ENCODE measurements around the gene ANK3. TPM values are rescaled to one million over a fixed set of nuclear protein-coding genes. Genes with fewer than 3 reads are reported as not detected.

The ANK3 gene
- total RNA-seq, 3 donors from 2014 or later: 10.2 to 93.2 (median 57.4) TPM

- H3K36me3 ChIP-seq: no peaks in the 10 kb centered on the region
- TF ChIP-seq CTCF (IDR thresholded peaks at IDR 0.05) (no peak), POLR2AphosphoS5 (IDR thresholded peaks at IDR 0.05) (no peak), POLR2A (IDR thresholded peaks at IDR 0.05) (no peak)
- no peak for DNase-seq (ENCODE audit: low spot score in 2 of 2)
- intact Hi-C loops (cut with DNase I; ENCODE audit: low total_unique reads): no loop called here
- no peaks in the 10 kb centered on the region for H3K27me3 ChIP-seq
- no peaks in the 10 kb centered on the region for H3K9me3 ChIP-seq
- H3K4me3 ChIP-seq: no peak overlapping the region
- no peaks in the 10 kb centered on the region for H3K4me1 ChIP-seq
- no peak overlapping the region for H3K27ac ChIP-seq
Measured at GRCh38 chr10:60388116-60388625, 1.5 kb downstream of the ANK3 start.

GRCh38 chr10:60387531-60387930 lies 2.1 kb downstream of the ANK3 start:
- intact Hi-C loops (cut with DNase I; ENCODE audit: low total_unique reads): no loop called here
- Histone ChIP-seq H3K9me3 (no peaks in the 10 kb centered on the region), H3K4me1 (no peaks in the 10 kb centered on the region), H3K27ac (no peak overlapping the region), H3K4me3 (no peak overlapping the region), H3K27me3 (no peaks in the 10 kb centered on the region), H3K36me3 (no peaks in the 10 kb centered on the region)
- DNase-seq (ENCODE audit: low spot score in 2 of 2): no peak
- TF ChIP-seq POLR2AphosphoS5 (IDR thresholded peaks at IDR 0.05): no peak
- TF ChIP-seq CTCF (IDR thresholded peaks at IDR 0.05): no peak
- no peak for TF ChIP-seq POLR2A (IDR thresholded peaks at IDR 0.05)

GRCh38 chr10:60385399-60385738 lies 4.3 kb downstream of the ANK3 start:
- Histone ChIP-seq H3K27me3 (no peaks in the 10 kb centered on the region), H3K9me3 (no peaks in the 10 kb centered on the region), H3K4me1 (no peaks in the 10 kb centered on the region), H3K4me3 (no peak overlapping the region), H3K27ac (no peak overlapping the region), H3K36me3 (no peaks in the 10 kb centered on the region)
- TF ChIP-seq POLR2AphosphoS5 (IDR thresholded peaks at IDR 0.05) (no peak), CTCF (IDR thresholded peaks at IDR 0.05) (no peak), POLR2A (IDR thresholded peaks at IDR 0.05) (no peak)
- no peak for DNase-seq (ENCODE audit: low spot score in 2 of 2)
- intact Hi-C loops (cut with DNase I; ENCODE audit: low total_unique reads): no loop called here

GRCh38 chr10:60384708-60385398 lies 4.8 kb downstream of the ANK3 start:
- TF ChIP-seq POLR2A (IDR thresholded peaks at IDR 0.05) (no peak), CTCF (IDR thresholded peaks at IDR 0.05) (no peak), POLR2AphosphoS5 (IDR thresholded peaks at IDR 0.05) (no peak)
- intact Hi-C loops (cut with DNase I; ENCODE audit: low total_unique reads): no loop called here

GRCh38 chr10:60384011-60384410 lies 5.7 kb downstream of the ANK3 start:
- H3K4me1 ChIP-seq: no peaks in the 10 kb centered on the region

More at GRCh38 chr10:60384708-60385398, 4.8 kb downstream of the ANK3 start:
- Histone ChIP-seq H3K4me1 (no peaks in the 10 kb centered on the region), H3K36me3 (no peaks in the 10 kb centered on the region), H3K27me3 (no peaks in the 10 kb centered on the region), H3K27ac (no peak overlapping the region), H3K4me3 (no peak overlapping the region), H3K9me3 (no peaks in the 10 kb centered on the region)
- DNase-seq (ENCODE audit: low spot score in 2 of 2): peak in 1 of 2 donors; percentile 41

More at GRCh38 chr10:60384011-60384410, 5.7 kb downstream of the ANK3 start:
- TF ChIP-seq POLR2A (IDR thresholded peaks at IDR 0.05): no peak
- no peak for TF ChIP-seq POLR2AphosphoS5 (IDR thresholded peaks at IDR 0.05)
- TF ChIP-seq CTCF (IDR thresholded peaks at IDR 0.05): no peak
- no peaks in the 10 kb centered on the region for H3K36me3 ChIP-seq
- no peak overlapping the region for H3K27ac ChIP-seq
- no peak for DNase-seq (ENCODE audit: low spot score in 2 of 2)
- no peaks in the 10 kb centered on the region for H3K27me3 ChIP-seq
- no peaks in the 10 kb centered on the region for H3K9me3 ChIP-seq
- no peak overlapping the region for H3K4me3 ChIP-seq
- intact Hi-C loops (cut with DNase I; ENCODE audit: low total_unique reads): no loop called here

Data from breast epithelium (tissue), 4 donors.